ENCODE measurements around the gene TNS1.

DNA sequence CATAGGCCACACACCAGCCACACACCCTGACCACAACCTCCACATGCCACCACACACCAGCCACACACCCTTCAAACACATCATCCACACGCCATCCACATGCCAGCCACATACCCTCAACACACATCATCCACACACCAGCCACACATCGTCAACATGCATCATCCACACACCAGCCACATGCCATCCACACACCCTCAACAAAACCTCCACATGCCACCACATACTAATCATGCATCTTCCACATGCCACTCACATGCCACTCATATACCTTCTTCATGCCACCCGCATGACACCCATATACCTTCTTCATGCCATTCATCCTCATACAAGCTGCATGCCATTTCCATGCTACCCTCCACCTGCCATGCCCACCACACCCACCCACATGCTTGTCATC is 12.4 kb downstream of the TNS1 start:
- TF ChIP-seq, protein P1, sequence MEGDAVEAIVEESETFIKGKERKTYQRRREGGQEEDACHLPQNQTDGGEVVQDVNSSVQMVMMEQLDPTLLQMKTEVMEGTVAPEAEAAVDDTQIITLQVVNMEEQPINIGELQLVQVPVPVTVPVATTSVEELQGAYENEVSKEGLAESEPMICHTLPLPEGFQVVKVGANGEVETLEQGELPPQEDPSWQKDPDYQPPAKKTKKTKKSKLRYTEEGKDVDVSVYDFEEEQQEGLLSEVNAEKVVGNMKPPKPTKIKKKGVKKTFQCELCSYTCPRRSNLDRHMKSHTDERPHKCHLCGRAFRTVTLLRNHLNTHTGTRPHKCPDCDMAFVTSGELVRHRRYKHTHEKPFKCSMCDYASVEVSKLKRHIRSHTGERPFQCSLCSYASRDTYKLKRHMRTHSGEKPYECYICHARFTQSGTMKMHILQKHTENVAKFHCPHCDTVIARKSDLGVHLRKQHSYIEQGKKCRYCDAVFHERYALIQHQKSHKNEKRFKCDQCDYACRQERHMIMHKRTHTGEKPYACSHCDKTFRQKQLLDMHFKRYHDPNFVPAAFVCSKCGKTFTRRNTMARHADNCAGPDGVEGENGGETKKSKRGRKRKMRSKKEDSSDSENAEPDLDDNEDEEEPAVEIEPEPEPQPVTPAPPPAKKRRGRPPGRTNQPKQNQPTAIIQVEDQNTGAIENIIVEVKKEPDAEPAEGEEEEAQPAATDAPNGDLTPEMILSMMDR (IDR thresholded peaks at IDR 0.05), result no peak
- no peak for TF ChIP-seq POLR2A (IDR thresholded peaks at IDR 0.05)

Measured in lower leg skin (tissue), 3 donors.